GM18951 (cell line): ENCODE results near the gene GPC6.
"Not testable (repeated sequence)": the region's sequence is repeated elsewhere in the genome, so short reads cannot be mapped to it uniquely, and the experiment has no call there.

Experiments used
- POLR2A ChIP-seq: IDR thresholded peaks from 4 replicates; pipeline ENCODE4 v1.6.1; 2011; ENCODE audit warnings: mild to moderate bottlenecking; ENCODE audit not compliant: insufficient read length, insufficient read depth; ENCODE audit errors: extremely low read depth
- in situ Hi-C: fragments of 300-500 bp; cut with MboI; formaldehyde crosslinking; loops from one replicate; pipeline ENCODE4 v1.12.0; 2022; ENCODE audit warnings: low sequenced_read_pairs, mixed read lengths, inconsistent platforms; ENCODE audit not compliant: unreplicated experiment

GPC6 gene

DNA sequence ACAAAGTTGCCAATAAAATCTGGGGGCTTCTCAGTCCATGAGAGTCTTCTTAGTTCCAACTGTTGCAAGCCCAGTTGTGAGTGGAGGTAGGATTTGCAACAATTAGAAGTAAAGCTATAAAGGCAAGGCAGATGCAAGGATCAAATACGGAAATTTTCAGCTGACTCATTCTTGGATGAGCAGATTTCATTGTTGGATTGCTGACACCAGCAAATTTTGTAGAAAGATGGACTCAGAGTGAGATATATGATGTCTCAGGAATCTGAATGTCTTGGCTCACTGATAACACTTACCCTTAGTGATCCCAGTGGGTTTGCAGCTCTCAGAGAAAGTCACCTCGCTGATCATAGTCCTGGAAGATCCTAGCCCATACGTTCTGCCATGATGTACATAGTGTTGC, 209.0 kb downstream of the GPC6 start:
- in situ Hi-C loops: no loop called here

DNA sequence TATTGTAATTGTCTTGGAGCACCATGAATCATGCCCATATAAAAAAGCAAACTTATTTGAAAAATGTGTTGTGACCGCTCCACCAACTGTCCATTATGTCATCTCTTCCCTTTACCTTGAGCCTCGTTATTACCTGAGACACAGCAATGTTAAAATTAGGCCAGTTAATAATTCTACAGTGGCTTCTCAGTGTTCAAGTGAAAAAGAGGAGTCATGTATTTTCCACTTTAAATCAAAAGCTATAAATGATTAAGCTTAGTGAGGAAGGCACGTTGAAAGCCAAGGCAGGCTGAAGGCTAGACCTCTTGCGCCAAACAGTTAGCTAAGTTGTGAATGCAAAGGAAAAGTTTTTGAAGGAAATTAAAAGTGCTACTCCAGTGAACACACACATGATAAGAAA, 210.5 kb downstream of the GPC6 start:
- TF ChIP-seq POLR2A: no peak
- in situ Hi-C loops: no loop called here

More for the DNA sequence above, 209.0 kb downstream of the GPC6 start:
- no peak for TF ChIP-seq POLR2A

DNA sequence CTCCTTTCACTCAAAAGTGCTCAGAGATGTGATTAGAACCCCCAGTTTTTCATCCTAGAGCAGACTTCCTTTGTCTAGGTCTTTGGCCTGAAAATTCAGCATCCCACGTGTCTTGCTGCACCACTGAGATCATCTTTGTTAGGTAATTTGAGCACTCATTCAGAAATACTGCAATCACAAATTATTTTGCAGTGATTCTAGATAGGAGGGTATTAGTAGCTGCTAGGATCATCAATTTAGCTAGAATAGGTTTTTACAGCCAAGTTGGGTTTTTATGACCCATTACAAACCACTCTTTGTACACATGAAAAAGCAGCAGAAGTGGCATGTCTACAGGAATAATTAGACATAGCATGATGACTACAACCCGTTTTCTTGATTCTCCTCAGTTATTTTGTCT, 219.6 kb downstream of the GPC6 start:
- in situ Hi-C loops: no loop called here
- no peak for TF ChIP-seq POLR2A

DNA sequence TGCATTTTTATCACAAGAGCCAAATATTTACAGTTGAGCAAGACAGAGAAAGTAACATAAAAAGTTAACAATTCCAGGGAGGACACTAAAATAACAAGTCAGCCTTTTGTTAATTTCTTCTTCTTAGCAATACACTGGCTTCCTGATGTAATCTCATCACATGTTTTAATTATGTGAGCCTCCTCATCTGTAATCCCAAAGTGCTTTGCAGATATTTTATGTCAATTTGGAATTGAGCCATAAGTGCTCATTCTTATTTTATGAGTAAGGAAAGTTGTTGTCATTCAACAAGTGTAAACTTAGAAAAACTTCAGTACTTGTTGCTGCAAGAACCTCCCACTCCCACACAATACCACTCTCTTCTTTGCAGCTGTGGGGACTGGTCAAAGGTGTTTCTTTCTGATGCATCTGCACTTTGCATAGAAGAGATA, 223.6 kb downstream of the GPC6 start:
- in situ Hi-C loops: no loop called here
- no peak for TF ChIP-seq POLR2A

DNA sequence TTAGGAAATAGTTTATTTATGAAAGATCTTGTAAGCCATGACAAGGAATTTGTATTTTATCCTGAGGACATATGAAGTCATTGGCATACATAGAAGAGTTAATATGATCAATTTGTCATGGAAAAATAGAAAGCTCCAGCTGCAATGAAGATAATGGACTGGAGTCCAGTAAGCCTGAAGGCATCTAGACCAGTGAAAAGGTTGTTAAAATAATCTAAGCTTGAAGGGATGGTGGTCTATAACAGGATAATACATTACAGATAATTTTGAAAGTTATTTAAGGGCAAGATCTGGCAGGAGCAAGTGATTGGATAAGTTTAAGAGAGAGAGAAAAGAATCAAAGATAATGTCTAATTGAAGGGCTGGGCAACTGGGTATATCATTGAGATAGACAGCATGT, 224.2 kb downstream of the GPC6 start:
- in situ Hi-C loops: no loop called here
- TF ChIP-seq POLR2A: no peak

DNA sequence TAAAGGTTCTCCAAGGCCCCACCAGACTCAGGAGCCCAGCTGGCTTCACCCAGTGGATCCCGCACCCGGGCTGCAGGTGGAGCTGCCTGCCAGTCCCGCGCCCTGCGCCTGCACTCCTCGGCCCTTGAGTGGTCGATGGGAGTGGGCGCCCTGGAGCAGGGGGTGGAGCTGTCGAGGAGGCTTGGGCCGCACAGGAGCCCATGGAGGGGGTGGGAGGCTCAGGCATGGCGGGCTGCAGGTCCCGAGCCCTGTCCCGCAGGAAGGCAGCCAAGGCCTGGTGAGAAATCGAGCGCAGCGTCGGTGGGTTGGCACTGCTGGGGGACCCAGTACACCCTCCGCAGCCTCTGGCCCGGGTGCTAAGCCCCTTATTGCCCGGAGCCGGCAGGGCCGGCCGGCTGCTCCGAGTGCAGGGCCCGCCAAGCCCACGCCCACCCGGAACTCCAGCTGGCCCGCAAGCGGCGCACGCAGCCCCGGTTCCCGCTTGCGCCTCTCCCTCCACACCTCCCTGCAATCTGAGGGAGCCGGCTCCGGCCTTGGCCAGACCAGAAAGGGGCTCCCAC, 228.1 kb downstream of the GPC6 start:
- in situ Hi-C loops: not testable (repeated sequence)

DNA sequence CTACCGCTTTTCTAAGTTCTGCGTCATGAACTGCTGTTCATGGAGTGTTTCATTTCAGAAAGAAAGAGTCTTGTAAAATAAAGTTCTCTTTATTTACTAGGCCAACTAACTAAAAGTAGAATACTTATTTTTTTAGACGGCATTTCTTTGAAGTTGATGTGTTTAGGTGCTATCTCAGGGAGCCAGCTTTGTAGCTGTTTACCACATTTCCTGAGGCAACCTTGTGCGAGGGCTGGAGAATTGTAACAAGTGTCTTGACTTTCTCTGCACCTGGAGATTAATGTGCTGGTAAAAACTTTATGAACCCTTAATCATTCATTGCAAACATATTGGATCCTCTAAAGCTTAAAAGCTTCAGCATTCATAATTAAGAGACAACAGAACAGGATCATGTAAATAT, 229.3 kb downstream of the GPC6 start:
- TF ChIP-seq POLR2A: no peak
- in situ Hi-C loops: no loop called here

DNA sequence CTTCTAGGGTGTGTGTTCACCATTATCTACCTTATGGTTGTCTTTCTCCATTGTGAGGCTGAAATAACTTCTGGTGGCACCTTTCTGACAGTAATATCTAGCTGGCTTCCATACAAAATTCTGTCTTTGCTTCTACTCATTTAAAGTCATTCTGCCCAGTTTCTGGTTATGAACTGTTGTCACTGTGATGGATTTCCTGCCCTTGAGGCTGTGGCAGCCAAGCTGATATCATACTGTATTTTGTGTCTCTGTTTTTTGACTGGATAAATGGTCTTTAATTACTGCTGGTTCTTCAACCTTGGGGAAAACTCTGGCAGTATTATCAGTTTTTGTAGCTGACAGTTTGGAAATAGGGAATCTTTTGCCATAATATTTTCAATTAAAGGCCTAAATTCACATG, 233.4 kb downstream of the GPC6 start:
- in situ Hi-C loops: no loop called here
- no peak for TF ChIP-seq POLR2A

DNA sequence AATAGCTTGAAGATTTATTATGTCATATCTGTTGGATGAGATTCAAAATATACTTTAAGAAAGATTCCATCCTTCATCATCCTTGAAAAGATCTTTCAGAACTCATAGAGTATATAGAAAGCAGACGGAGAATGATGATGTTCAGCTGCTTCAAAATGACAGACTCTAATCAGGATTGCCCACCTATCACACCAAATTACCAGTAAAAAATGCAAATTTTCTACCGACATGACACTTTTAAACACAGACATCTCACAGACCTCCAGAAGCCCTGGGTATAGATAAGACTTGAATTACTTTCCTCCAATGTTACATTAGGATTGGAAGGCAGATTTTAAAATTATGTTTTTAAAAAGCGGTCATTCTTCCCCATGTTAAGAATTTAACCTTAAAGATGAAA, 235.5 kb downstream of the GPC6 start:
- TF ChIP-seq POLR2A: no peak
- in situ Hi-C loops: no loop called here

DNA sequence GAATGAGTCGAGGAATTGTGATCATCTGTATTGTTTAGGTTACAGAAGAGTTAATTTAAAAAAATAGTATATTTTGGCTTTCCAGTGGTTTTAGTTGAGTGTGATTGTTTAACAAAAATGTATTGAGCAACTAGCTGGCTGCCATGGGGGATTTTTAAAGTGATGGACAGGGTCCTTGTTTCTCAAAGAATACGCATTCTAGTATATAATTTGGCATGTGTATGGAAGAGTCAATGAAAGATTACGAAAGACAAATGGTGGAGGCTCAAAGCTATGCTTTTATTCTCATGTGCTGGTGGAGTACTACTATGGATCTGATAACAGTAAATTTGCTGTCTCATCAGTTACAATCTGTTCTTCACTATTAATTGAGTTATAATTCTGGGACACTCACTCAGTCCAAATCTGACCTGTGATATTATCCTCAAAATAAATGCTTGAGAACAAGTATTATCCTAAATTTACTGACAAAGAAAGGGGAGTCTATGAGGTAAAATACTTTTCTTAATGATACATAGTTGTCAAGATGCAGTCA, 240.0 kb downstream of the GPC6 start:
- in situ Hi-C loops: no loop called here
- TF ChIP-seq POLR2A: no peak

DNA sequence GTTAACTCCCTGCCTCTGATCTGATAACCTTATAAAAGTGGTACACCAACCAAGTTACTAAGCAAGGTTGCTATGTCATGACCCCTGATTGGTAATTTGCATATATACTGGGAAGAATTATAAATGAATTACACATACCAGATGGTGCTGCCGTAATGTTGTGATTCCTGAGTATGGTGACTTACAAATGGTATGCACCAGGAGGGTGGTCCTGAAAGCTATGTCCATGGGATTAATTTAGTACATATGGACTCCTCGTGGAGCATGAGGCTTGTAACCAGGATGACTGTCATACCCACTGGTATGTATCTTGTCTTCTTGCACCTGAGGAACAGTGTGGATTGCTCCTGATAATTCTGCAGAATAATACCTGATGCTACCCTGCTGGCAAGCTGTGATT, 240.6 kb downstream of the GPC6 start:
- in situ Hi-C loops: no loop called here
- TF ChIP-seq POLR2A: no peak

DNA sequence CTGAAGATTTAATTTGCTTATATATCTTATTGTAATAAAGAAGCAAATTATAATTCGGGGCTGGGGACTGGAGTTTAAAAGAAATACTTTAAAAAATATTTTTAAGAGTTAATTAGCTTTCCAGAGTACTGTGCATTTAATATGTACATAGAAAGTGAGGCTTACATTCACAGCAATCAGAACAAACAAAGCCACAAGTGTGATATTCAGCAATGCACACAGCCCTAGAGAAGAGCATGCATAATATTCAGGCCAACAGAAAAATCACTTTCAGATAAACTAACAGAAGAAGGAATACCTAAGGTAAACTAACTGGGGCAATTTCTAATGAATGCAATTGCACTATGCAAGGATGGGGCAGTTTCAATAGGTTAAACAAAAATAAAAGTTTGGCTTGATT, 241.8 kb downstream of the GPC6 start:
- no peak for TF ChIP-seq POLR2A

DNA sequence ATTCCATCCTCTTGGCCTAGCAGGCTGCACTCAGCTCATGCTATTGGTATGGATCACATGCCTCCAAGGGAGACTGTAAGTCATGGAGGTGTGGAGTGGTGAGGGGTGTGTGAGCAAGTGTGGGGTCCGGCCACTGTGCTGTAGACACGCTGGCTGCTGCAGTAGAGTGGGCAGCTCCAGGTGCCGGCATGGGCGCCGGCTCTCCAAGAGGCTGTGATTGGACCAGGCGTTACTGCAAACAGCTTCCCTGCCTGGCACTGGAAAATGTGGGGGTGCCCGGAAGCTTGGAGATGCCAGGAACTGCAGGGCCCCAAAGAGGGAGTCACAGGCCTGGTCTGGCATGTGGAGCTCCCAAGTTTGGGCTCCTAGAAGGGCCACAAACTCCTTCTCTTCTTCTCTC, 245.7 kb downstream of the GPC6 start:
- no peak for TF ChIP-seq POLR2A

More for the DNA sequence above, 241.8 kb downstream of the GPC6 start:
- in situ Hi-C loops: no loop called here

DNA sequence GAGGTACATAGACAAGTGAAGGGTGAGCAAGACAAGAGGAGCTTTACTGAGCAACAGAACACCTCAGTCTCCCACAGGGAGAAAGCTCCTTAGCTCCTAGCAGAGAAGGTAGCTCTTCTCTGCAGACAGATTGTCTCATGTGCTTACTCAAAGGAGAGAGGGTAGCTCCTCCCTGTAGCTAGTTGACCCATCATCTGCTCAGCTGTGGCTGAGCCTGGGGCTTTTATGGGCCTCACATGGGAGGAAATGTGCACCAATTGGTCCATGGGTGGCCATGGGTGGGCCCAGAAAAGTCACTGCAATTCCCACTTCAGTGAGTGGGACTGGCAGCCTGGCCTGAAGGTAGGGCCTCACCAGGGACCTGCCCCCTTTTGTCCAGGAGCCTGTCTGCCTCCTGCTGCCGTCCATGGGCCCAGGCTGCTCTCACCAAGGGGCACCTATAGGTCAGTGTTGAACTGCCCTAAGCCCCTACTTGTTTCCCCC, 246.2 kb downstream of the GPC6 start:
- no peak for TF ChIP-seq POLR2A
- in situ Hi-C loops: no loop called here

More for the DNA sequence above, 245.7 kb downstream of the GPC6 start:
- in situ Hi-C loops: no loop called here

DNA sequence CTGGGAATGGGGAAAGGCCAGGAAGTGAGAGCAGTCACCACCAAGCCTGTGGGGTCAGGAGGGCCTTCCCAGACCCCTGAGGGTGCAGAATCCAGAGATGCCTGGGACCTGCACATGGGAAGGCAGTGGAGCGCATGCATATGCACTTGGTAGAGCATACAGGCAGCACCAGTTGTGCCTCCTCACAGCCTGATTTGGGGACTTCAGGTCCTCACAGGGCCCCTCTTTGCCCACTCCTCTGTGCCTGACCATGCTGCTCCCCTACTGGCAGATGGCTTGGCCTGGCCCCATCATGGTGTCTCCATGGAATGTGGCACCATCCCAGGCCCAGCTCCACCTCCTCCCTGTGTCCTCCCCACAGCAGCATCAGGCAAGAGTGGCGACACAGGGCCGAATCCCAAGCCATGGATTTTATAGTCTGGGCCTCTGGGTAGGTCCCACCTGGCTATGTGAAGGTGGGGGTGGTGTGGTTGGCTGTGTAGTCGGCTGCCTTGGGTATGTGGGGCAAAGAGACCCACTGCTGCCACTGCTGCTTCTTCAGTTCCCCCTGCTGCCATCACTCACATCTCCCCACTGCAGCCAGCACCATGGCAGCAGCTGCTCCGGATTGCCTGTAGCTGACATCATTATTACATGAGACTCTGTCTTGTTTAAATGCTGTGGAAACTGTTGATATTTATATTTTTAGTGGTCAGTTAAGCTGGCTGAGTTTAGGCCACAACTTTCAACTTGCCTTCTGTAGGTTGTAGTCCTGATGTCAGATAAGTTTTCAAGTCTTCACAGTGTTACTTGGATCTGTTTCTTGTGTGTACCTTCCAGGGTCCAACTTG, 247.0 kb downstream of the GPC6 start:
- no peak for TF ChIP-seq POLR2A
- in situ Hi-C loops: no loop called here
